LHCN-M2 (cell line): ENCODE data around the gene ST8SIA2. TPM values are rescaled to one million over a fixed set of nuclear protein-coding genes. Genes with fewer than 3 reads are reported as not detected.

Source experiments
- DNase-seq: peaks from one replicate; pipeline ENCODE4 v3.0.0-alpha.2; 2012; ENCODE audit warnings: low read depth
- polyA plus RNA-seq: library from polyadenylated mRNA; unstranded; fragments of >200 nt; gene quantifications from one replicate; pipeline ENCODE4 v1.2.1, GENCODE V29; 2012; ENCODE audit warnings: missing spikeins
- total RNA-seq: library from RNA; depleted of rRNA; stranded (reverse); fragments of >200 nt; gene quantifications from 2 replicates; pipeline ENCODE4 v1.2.3, GENCODE V29; 2014; rRNA removed

Gene ST8SIA2, protein sequence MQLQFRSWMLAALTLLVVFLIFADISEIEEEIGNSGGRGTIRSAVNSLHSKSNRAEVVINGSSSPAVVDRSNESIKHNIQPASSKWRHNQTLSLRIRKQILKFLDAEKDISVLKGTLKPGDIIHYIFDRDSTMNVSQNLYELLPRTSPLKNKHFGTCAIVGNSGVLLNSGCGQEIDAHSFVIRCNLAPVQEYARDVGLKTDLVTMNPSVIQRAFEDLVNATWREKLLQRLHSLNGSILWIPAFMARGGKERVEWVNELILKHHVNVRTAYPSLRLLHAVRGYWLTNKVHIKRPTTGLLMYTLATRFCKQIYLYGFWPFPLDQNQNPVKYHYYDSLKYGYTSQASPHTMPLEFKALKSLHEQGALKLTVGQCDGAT
- 12.7 and 15.7 TPM in 2 replicates for total RNA-seq
- polyA plus RNA-seq, result 11.0 TPM

DNA sequence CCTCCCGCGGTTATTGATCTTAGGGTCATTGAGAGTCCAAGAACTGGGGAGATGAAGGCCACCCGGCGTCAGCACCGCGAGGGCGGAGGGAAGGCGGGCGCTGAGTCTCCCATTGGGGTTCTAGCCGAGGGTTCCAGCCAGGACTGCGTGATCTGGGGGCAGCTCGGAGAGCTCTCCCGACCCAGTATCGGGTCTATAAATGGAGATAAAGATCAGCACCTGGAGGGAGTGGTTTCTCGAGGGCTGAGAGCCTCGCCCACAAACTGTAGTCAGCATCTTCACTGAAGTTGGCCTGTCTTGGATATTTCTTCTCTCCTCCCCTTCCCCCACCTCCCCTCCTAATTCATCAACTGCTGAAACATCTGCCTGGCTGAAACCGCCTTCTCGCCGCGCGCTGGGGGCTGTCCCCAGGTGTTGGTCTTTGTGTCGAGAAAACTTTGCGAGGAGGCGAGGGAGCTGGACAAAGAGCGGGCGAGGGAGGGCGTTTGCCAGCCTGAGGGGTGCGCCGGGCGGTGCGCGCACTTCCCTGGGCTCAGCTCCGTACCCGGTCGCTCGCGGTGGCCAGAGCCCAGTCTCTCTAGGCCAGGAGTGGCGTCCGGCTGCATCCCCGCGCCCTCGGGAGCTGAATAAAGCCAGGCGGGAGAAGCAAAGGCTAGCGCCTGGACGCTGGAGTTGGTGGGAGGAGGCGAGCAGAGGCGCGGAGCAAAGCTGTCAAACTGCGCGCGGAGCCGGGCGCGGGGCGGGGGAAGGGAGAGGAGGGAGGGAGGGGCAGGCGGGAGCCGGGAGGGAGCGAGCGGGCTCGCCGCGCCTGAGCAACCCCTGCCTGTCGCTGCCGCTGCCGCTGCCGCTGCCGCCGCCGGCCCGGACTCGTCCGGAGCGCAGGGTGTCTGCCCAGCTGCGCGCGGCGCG, at the start of gene ST8SIA2:
ST8SIA2 (plus strand) TSS at position 811 of the 909 bp plus-strand sequence. CDS start 184 bp downstream, outside the sequence.
- DNase-seq, result peak; percentile 55

DNA sequence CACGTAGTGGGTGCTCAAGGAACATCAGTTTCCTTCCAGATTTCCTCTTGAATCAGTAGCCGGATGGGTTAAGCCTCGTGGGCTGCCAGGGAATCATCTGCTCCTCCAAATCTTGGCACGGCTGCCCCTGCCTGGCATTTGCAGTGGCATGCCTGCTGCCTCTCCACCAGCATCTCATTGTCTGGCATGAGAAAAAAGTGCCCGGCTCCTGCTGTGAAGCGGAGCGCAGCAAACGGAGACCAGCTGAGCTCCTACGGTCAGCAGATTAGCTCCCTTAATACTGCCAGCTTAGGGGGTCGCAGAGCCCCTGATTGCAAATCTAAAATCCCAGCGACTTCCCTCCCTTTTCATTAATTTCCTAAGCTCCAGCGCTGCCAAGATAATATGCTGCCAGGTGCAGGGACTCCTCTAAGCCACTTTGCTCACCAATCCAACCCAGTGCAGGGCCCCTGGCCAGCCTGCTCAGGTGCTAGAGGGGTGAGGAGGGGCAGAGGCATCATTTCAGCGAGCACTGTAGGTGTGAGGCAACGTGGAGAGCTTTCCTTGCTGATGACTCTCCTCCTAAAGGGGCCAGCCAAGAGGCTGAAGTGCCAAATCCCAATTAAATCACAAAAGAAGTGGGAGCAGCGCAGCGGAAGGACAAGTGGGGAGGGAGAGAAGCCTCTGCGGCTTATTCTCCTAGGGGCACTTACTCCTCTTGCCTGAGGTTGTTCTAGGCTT, 49.6 kb upstream of the ST8SIA2 start:
- no peak for DNase-seq

DNA sequence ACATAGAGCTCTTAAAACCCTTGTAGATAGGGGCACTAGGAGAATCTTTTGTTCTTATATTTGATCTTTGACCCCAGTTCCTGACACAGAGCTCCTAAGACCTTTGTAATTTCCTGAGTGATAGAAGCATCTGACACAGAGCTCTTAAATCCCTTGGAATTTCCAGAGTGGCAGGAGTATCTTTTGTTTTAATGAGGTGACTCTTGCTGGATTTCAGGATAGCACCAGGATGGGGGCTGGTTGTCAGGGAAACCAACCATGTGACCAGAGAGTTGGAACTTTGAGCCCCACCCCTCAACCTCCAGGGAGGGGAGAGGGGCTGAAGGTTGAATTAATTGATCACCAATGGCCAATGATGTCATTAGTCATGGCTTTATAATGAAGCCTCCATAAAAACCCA, 47.6 kb upstream of the ST8SIA2 start:
- no peak for DNase-seq

DNA sequence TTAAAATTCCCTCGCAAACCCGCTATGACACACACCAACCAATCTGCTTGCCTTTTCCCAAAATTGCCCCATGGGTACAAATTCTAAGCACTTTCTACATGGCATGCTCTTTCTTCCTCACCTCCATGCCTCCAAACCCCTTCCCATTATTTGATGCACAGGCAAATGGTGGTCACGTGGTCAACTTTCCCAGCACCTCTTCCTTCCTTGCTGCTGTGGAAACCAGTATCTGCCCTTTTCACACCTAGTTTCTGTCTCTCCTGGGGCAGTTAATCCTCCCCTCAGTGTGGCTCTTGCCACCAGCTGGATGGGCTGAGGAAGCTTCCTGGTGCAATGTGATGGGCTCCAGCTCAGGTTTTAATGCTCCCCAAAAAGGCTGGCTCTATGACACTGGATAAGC, 38.4 kb upstream of the ST8SIA2 start:
- DNase-seq, result no peak

DNA sequence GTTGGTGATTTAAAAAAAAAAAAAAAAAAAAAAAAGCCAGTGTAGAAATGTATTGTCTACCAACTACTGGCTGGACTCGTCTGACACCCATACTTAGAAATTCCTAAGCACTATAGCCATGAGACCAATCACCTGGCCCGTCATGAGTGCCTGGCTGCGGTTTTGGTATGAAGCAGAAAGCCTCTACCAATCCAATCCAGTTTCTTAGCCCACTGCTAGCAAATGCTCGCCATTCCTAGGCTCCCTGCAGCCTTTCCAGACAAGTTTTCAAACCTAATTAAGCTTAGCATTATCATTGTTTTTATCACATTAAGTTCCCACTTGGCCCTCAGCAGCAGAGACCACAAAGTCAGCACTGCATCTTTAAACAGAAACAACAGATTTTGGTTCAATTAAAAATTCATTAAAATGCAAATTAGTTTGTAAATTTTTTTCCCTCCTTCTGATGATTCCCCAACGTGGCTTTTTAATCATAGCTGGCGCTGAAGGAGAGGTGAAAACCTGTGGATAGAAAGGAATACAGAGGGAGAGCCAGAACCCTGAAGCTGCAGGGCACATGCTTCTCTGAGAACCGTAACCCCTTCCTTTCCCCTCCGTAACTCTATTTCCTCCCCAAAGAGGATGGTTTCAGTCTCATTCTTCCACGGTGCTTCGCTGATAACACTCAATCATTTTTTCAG, 32.2 kb upstream of the ST8SIA2 start:
- no peak for DNase-seq

DNA sequence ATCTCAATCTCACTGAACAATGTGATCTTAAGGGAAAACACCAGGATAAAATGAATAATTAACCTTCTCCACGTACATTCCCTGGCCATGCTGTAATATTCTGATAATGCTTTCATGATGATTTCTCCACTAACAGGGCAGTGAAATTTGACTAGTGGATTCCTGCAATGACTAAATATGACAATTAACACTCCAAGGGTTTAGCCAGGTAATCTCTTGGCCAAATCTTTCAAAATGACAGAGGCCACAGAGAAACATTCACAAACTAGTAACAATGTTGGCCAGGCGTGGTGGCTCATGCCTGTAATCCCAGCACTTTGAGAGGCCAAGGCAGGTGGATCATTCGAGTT, 31.7 kb upstream of the ST8SIA2 start:
- DNase-seq, result no peak

DNA sequence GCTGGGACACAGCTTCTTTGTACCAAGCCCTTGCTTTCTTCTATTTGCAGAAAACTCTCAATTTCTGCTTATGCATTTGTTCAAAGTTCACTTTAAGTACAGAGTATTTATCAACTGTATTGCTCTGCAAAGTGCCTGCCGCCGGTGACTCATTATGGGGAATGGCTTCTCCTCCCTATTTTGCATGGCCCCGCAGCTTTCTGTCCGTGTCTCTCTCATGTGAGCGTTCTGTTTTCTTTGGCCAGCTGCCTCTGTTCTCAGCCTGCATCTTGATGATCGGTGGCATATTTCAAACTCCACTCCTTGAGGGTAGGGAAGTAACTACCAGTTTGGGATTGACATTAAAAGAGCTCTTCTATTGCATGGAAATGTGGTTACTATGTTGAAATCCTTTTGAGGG, 28.6 kb upstream of the ST8SIA2 start:
- peak; percentile 75 for DNase-seq

DNA sequence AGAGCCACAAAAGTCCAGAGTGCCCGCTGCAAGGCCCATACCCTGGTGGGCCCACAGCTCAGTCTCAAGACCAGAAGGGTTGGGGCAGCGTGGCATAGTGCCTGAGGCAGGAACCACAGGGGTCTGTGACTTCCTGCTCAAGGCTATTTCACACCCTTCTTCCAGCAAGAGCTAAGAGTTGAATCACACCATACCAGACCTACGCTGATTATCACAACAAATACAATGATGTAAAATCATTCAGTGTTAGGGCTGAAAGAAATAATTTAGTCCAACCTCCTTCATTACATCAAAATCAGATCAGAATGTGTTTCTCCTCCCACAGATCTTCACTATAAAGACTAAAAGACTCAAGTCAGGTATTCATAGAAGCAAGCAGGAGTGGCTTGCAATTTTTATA, 27.8 kb upstream of the ST8SIA2 start:
- no peak for DNase-seq

DNA sequence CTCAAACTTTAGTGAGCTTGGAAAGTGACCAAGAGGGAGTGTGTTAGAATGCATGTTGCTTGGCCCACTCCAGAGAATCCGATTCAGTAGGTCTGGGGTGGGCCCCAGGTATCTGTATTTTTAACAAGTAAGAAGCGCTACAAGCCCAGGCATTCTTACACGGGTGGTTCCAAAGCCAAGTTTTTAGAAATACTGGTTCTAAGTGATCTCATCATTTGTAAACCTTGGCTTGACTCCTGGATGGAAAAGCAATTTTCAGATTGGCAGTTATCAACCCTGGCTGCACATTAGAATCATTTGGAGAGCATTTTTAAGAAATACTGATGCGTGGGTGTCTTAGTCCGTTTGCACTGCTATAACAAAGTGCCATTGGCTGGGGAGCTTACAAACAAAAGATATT, 27.3 kb upstream of the ST8SIA2 start:
- no peak for DNase-seq

DNA sequence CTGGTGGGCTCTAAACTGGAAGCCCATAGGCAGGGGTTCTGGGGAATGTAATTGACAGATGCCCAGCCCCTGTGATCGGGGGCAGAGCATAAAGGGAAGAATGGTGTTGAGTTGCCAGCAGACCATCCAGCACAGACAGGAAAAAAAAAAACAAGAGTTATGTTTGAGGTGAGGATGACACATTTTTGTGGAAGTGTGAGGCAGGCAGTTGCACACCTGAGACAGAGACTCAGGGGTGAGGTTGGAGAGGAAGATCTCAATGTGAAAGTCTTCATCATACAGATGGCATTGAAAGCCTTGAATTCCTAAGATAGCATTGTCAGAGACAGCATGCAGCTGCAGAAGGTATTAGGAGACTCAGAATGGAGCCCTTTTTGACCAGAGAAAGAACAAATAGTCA, 18.6 kb upstream of the ST8SIA2 start:
- DNase-seq, result no peak

DNA sequence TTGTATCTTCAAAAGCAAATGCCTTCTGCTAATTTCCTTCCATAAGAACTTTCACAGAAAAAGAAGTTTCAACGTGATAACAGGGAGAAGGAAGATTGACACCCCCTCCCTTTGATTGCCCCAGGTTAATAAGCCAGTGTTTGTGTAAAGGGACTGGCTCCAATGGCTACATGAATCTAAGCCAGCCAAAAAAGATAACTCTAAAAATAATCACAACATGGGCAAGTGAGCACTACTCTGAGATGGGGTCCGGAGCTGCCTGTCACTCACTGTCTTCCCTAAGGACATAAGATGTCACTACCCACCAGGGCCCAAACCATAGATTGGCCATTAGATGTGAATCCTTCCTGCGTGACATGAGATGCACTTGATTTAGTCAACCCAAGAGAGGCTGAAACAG, 17.6 kb upstream of the ST8SIA2 start:
- no peak for DNase-seq

DNA sequence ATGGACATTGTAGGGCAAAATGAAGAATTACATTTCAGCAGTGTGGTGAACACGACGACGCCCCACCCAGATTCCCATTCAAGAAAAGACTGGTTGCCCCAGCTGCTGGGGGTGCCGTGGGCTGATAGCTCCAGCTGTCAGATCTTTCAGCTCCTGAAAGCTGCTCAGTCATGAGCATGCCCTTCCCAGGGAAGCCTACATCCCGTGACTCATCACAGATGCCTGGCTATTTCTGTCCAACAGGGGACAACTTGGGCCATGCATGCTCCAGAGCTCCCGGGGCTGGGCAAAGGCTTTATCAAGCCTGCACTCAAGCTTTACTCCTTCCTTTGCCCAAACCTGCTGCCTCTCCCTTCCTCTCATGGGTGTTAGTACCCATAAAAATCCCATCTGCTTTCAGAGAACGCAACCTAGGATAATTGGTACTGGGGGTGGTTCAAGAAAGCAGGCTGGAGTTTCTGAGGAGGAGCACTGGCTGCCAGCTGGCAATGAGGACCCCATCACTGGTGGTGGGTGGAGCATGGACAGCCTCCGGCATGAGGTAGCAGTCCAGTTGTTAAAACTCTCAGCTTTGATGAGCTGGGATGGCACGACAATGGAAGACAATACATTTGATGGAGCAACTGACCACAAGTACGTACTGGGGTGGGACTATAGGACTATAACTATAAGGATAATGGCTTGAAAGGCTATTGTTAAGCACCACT, 16.4 kb upstream of the ST8SIA2 start:
- peak; percentile 98 for DNase-seq

DNA sequence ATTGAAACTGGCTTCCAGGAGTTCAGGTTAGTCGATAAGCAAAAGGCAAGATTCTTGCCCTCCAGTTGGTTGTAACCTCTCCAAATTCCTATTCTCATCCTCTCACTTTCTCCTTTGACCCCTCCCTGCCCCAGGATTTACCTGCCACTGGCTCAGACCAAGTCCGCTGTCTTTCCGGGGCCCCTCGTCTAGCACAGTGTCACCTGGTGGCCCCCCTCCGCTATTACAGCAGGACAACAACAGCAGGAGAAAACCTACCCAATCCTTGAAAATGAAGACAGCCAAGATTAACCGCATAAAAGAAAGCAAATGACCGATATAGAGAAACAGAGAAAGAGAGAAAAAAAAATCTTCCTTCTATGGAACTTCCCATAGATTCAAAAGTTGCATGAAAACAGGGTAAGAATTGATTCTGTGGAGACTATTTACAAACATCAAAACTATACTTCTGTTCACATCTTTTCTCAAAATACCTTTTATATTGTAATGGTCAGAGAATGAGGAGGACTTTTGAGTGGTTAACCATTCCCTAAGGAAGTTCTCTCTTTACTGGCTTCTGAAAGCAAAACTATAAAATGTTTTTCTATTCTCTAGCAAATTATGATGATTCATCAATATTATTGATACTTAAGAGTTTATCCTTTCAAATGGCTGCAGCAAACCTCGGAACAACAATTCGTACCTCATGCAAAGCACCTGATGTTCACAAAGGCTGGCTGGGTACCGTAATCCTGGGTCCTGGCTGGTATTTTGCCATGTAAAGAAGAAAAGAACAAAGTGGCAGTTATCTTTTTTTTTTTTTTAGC, 10.0 kb upstream of the ST8SIA2 start:
- DNase-seq, result no peak

DNA sequence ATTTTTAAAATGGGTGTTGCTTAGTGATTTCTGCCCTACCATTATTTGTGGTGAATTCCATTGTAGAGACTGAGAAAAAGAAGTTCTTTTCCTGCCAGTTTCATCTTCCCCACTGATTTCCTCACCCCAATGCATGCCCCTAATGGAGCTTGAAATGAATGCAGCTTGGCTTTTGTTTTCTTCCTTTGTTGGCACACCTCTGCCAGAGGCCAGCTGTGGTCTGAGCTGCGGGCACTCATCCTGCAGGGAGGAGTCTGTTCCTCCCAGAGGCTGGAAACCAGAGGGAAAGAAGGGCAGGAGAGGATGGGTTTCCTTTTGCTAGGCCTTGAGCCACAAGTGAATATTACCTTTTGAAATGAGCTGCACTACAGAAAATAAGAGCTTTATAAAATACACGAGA, 9.3 kb upstream of the ST8SIA2 start:
- peak; percentile 80 for DNase-seq

DNA sequence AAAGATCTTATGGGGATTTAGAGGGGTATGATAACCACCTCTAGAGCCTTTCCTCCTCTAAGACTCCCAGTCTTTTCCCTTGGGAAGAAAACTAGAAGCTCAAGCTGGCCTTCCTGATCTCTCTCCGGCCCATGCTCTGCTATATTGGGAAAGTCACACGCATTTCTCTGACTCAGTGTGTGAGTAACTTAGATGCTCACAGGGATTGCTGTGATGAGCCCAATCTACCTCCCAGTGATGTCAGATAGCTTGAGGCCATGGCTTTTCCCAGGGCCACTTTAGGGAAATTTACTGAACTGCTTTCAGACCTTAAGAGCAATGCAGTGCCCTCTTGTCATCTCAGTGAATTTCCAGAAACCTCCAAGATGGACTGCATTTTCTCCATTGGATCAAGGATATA, 8.6 kb upstream of the ST8SIA2 start:
- DNase-seq, result peak; percentile 92

DNA sequence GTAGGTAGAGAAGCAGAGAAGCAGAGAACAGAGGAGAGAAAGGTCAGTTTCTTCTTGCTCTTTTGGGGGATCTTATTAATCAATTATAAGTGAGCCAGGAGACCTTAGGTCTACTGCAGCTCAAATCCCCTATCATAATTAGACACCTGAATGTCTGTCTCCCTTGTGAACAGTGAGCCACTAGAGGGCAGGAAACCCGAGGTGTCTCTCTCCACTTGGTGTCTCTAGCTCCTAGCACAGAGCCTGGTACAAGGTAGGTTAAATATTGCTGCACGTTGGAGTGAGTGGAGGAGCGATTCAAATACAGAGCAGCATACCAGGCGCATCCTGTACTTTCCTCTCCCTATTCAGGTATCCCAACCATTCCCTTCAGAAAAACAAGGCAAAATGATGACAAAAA, 2.0 kb upstream of the ST8SIA2 start:
- DNase-seq, result peak; percentile 52

DNA sequence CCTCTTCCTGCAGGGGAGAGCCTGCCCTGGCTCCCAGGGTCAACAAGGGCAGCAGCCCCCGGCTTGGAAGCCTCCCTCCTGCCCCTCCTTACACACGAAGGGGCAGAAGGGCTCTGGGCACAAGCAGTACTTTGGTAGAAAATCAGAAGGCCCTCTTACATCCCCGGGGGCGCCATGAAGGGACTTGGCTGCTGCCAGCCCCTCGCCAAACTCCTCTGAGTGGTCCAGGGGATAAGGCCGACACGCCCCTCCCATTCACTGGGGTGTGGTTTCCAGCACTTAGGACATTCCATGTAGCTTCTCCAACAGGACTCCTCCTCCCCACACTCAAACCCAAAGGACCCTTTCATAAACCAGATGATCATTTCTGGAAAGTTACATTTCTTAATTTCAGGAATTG, 1.2 kb upstream of the ST8SIA2 start:
- no peak for DNase-seq

DNA sequence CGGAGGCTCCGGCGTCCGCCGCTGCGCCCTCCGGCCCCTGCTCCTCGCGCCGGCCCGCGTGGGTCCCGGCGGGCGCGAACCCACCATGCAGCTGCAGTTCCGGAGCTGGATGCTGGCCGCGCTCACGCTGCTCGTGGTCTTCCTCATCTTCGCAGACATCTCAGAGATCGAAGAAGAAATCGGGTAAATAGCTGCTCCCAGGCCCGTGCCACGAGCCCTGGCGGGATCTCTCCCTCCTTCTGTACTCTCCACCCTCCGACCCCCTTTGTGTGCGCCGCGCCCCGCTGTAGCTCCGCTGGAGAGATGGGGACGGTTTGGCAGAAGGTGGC, 263 bp downstream of the ST8SIA2 start:
- peak; percentile 19 for DNase-seq

DNA sequence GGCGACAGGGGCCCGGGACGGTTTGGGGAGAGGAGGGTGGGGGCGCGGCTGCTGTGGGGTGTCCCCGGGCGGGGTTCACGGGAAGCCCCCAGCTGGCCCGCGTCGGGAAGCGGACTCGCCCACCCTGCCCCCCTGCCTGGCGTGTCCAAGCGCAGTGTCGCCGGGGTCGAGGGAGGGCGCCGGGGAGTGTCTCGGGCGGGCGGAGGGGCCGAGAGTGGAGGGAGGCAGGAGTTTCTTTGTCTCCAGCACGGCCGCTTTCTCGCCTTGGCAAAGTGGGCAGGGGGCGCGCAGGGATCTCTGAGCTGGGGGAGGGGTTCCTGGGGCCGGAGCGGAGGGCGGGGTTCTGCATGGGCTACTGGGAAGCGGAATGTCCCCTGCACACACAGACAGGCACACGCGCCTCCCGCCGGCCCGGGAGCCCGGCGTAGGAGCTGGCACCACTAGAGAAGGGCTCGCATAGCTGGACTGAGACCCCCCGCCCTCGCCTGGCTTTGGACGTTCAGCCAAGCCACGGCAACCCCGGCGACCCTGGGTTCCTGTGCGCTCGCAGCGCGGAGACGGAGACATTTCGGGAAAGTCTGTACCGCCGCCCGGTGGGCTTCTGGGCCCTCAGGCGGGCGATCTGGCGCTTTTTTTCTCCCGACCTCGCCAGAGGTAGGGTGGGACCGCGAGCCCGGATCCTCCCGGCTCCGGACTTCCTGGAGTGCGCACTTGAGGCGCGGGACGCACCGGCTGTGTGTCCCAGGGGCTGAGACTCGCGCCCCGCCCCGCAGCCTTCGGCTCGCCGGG, 822 bp downstream of the ST8SIA2 start:
- no peak for DNase-seq
